ENCODE measurements around the gene CST5. TPM values are rescaled to one million over a fixed set of nuclear protein-coding genes. Genes with fewer than 3 reads are reported as not detected.
"Not testable (repeated sequence)": the region's sequence is repeated elsewhere in the genome, so short reads cannot be mapped to it uniquely, and the experiment has no call there.

The CST5 gene
- total RNA-seq, 1 experiment from 2014 or later = not detected

GRCh38 chr20:23889775-23890187 is 10.2 kb upstream of the CST5 start:
- DNase-seq (ENCODE audit: low spot score) = peak; percentile 6

GRCh38 chr20:23887856-23888255 is 8.3 kb upstream of the CST5 start:
- DNase-seq (ENCODE audit: low spot score) = no peak

- no peak for DNase-seq (ENCODE audit: low spot score)
These were observed 5.2 kb upstream of the CST5 start for GRCh38 chr20:23884771-23885162.

- DNase-seq (ENCODE audit: low spot score) = no peak
These were observed 4.7 kb upstream of the CST5 start for GRCh38 chr20:23884136-23884770.

- DNase-seq (ENCODE audit: low spot score) = no peak
These were observed 1.8 kb upstream of the CST5 start for GRCh38 chr20:23881371-23881770.

- DNase-seq (ENCODE audit: low spot score) = no peak
These were observed 869 bp upstream of the CST5 start for GRCh38 chr20:23880417-23880816.

GRCh38 chr20:23879811-23880374 is 345 bp upstream of the CST5 start:
- no peak for DNase-seq (ENCODE audit: low spot score)

- DNase-seq (ENCODE audit: low spot score) = no peak
These were observed 761 bp downstream of the CST5 start for GRCh38 chr20:23878787-23879186.

GRCh38 chr20:23878016-23878542 is 1.5 kb downstream of the CST5 start:
- DNase-seq (ENCODE audit: low spot score) = not testable (repeated sequence)

- no peak for DNase-seq (ENCODE audit: low spot score)
These were observed 2.0 kb downstream of the CST5 start for GRCh38 chr20:23877524-23877923.

GRCh38 chr20:23875606-23876237 is 3.8 kb downstream of the CST5 start:
- no peak for DNase-seq (ENCODE audit: low spot score)

- DNase-seq (ENCODE audit: low spot score) = no peak
These were observed 4.8 kb downstream of the CST5 start for GRCh38 chr20:23874747-23875146.

GRCh38 chr20:23873370-23874015 is 6.1 kb downstream of the CST5 start:
- DNase-seq (ENCODE audit: low spot score) = no peak

- no peak for DNase-seq (ENCODE audit: low spot score)
These were observed 7.5 kb downstream of the CST5 start for GRCh38 chr20:23872065-23872464.

- DNase-seq (ENCODE audit: low spot score) = no peak
These were observed 9.1 kb downstream of the CST5 start for GRCh38 chr20:23870461-23870860.

- no peak for DNase-seq (ENCODE audit: low spot score)
These were observed 10.0 kb downstream of the CST5 start for GRCh38 chr20:23869520-23869919.

GRCh38 chr20:23868321-23868720 is 11.2 kb downstream of the CST5 start:
- DNase-seq (ENCODE audit: low spot score) = no peak

- no peak for DNase-seq (ENCODE audit: low spot score)
These were observed 12.3 kb downstream of the CST5 start for GRCh38 chr20:23867152-23867776.

- not testable (repeated sequence) for DNase-seq (ENCODE audit: low spot score)
These were observed 18.8 kb downstream of the CST5 start for GRCh38 chr20:23860771-23861170.

GRCh38 chr20:23857962-23858595 is 21.5 kb downstream of the CST5 start:
- no peak for DNase-seq (ENCODE audit: low spot score)

GRCh38 chr20:23856736-23857135 is 22.8 kb downstream of the CST5 start:
- no peak for DNase-seq (ENCODE audit: low spot score)

GRCh38 chr20:23856226-23856625 is 23.3 kb downstream of the CST5 start:
- DNase-seq (ENCODE audit: low spot score) = no peak

All from H4 (cell line).